A549 (cell line): Measurements from ENCODE around the gene MAD2L1BP. TPM values are rescaled to one million over a fixed set of nuclear protein-coding genes. Genes with fewer than 3 reads are reported as not detected.

Experiments
- ATAC-seq, 2 experiments: fragments of 200-7000 bp in 1 of 2; fragments of >200 bp in 1 of 2; cut with Nextera tagmentation in 1 of 2; cut with Tn5 transposase in 1 of 2; 3 replicates each; pipeline versions ENCODE4 v1.8.0 to v1.9.1; 2018 to 2020; ENCODE audit warnings: mild to moderate bottlenecking in 1 of 2, moderate library complexity in 1 of 2
- CTCF ChIA-PET: fragments of 300-600 bp; sonication (Branson Sonifier 250); formaldehyde crosslinking; extraction: SDS; loops from one replicate; lab custom pipeline; 2021; ENCODE audit warnings: antibody characterized with exemption, inconsistent platforms; lab: Yijun Ruan, JAX
- POLR2A ChIA-PET: fragments of 350-600 bp; formaldehyde crosslinking; extraction: SDS; loops from one replicate; lab custom pipeline; 2021; ENCODE audit warnings: antibody characterized with exemption, inconsistent platforms; lab: Yijun Ruan, JAX
- DNase-seq, 2 experiments: peaks; one replicate each; pipeline versions ENCODE4 v3.0.0 to v3.0.0-alpha.2; 2011 to 2016; ENCODE audit warnings: low read depth in 1 of 2, low spot score in 1 of 2
- FAIRE-seq: peaks from 2 replicates; lab custom pipeline; 2011; peaks lifted over from hg19 to GRCh38; lab: Jason Lieb, UNC
- H3K27ac ChIP-seq, 2 experiments: fragments of >200 bp; sonication (Bioruptor Twin); formaldehyde crosslinking; 3 replicates each; pipeline ENCODE4 v1.5.1; 2016 to 2017
- H3K4me1 ChIP-seq: fragments of >200 bp; sonication (Bioruptor Twin); formaldehyde crosslinking; 3 replicates; pipeline ENCODE4 v1.6.1; 2016
- H3K4me2 ChIP-seq: fragments of >200 bp; sonication (Bioruptor Twin); formaldehyde crosslinking; 3 replicates; pipeline ENCODE4 v1.6.1; 2016
- H3K4me3 ChIP-seq: fragments of >200 bp; sonication (Bioruptor Twin); formaldehyde crosslinking; 3 replicates; pipeline ENCODE4 v1.5.1; 2016
- H3K9me3 ChIP-seq: fragments of >200 bp; sonication (Bioruptor Twin); formaldehyde crosslinking; 3 replicates; pipeline ENCODE4 v1.6.1; 2016
- CEBPB ChIP-seq, 2 experiments: fragments of >200 bp in 1 of 2; sonication (Bioruptor Twin) in 1 of 2; formaldehyde crosslinking in 1 of 2; IDR thresholded peaks; 2 replicates each; pipeline ENCODE4 v1.6.1; 2012 to 2016
- ESRRA ChIP-seq: fragments of 150-350 bp; IDR thresholded peaks from 2 replicates; pipeline ENCODE4 v1.6.1; 2014; ENCODE audit warnings: mild to moderate bottlenecking, low read length, borderline replicate concordance
- HDAC2 ChIP-seq: fragments of 200-600 bp; sonication (generic); IDR thresholded peaks from 2 replicates; pipeline ENCODE4 v1.6.1; 2016
- KDM5A ChIP-seq: fragments of 200-600 bp; sonication (generic); IDR thresholded peaks from 2 replicates; pipeline ENCODE4 v1.6.1; 2016; ENCODE audit warnings: antibody characterized with exemption, mild to moderate bottlenecking
- NFE2L2 ChIP-seq: fragments of 150-350 bp; conservative IDR thresholded peaks from 2 replicates; pipeline ENCODE4 v1.6.1; 2014; ENCODE audit warnings: low read length
- POLR2A ChIP-seq: IDR thresholded peaks from 2 replicates; pipeline ENCODE4 v1.6.1; 2012; ENCODE audit warnings: mild to moderate bottlenecking, low read length
- RAD21 ChIP-seq, 2 experiments: fragments of >200 bp in 1 of 2; sonication (Bioruptor Twin) in 1 of 2; formaldehyde crosslinking in 1 of 2; IDR thresholded peaks in 1 of 2; conservative IDR thresholded peaks in 1 of 2; 2 replicates in 1 of 2; 3 replicates in 1 of 2; pipeline ENCODE4 v1.6.1; 2012 to 2018; ENCODE audit warnings: inconsistent platforms in 1 of 2
- SREBF2 ChIP-seq: fragments of 450-650 bp; IDR thresholded peaks from 2 replicates; pipeline ENCODE4 v1.6.1; 2014; ENCODE audit warnings: mild to moderate bottlenecking, moderate library complexity
- TP53 ChIP-seq: fragments of 250-450 bp; sonication (Bioruptor Pico); IDR thresholded peaks from 2 replicates; pipeline ENCODE4 v1.5.0; 2021; ENCODE audit warnings: mild to moderate bottlenecking, moderate library complexity
- ZSCAN20 ChIP-seq: fragments of 250-450 bp; sonication (Bioruptor Pico); IDR thresholded peaks from 2 replicates; pipeline ENCODE4 v1.8.0; 2022; ENCODE audit warnings: mild to moderate bottlenecking, moderate library complexity
- WGBS: methylation state at CpG from one replicate; pipeline ENCODE4 v1.1.6; 2017; ENCODE audit errors: missing lambda C conversion rate; 5-methylcytosine and 5-hydroxymethylcytosine counted together
- polyA plus RNA-seq, 4 experiments: library from polyadenylated mRNA; depleted of rRNA in 3 of 4; stranded (reverse); fragments of >200 nt; fragmentation: RNase III in 1 of 4; extraction: RNeasy Plus Mini Kit Qiagen cat#74134 plus additional on column Dnase treatment in 1 of 4; gene quantifications; 2 replicates in 3 of 4; 3 replicates in 1 of 4; pipeline ENCODE4 v1.2.3, GENCODE V29; 2011 to 2017
- TF ChIP-seq, protein P1 (sequence below): fragments of >200 bp; sonication (Bioruptor Twin); formaldehyde crosslinking; IDR thresholded peaks from 3 replicates; pipeline ENCODE4 v1.6.1; 2016
- TF ChIP-seq, protein P2 (sequence below): fragments of >200 bp; sonication (Bioruptor Twin); formaldehyde crosslinking; IDR thresholded peaks from 2 replicates; pipeline ENCODE4 v1.6.1; 2016
- TF ChIP-seq, protein P3 (sequence below): fragments of 200-600 bp; sonication (generic); IDR thresholded peaks from 2 replicates; pipeline ENCODE4 v1.6.1; 2016; ENCODE audit warnings: antibody characterized with exemption, mild to moderate bottlenecking, moderate library complexity
- TF ChIP-seq, protein P4 (sequence below): IDR thresholded peaks from 2 replicates; pipeline ENCODE4 v1.6.1; 2012
- TF ChIP-seq, protein P5 (sequence below): IDR thresholded peaks from 2 replicates; pipeline ENCODE4 v1.6.1; 2012; ENCODE audit warnings: low read depth, borderline replicate concordance

Gene MAD2L1BP
- polyA plus RNA-seq, 2 of the 4 experiments (the other 2 are of a cell fraction) = 22.0 to 26.7 TPM

DNA sequence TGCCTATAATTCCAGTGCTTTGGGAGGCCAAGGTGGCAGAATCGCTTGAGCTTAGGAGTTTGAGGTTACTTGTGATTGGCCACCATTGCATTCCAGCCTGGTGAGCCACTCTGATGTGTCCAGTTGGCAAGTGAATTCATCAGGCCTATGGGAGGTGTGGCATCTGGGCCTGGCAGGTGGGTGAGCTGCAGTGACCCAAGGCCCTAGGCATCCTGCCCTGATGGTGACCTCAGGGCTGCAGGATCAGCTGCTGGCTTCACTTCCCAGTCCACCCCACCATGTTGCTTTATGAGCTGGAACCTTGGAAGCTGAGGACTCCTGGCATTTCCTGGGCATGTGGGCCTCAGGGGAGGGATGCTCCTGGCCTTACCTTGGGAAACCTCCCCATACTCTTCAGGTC, 29.7 kb downstream of the MAD2L1BP start:
- Histone ChIP-seq H3K27ac (no peak overlapping the region), H3K4me2 (no peak overlapping the region), H3K4me1 (peaks cover 14% of the 10 kb centered on the region; the same call in 2 of the 3 replicates), H3K9me3 (no peaks in the 10 kb centered on the region), H3K4me3 (no peak overlapping the region)
- CTCF ChIA-PET = interaction anchor here (0.9 to 11.5 kb wide), 15 partner anchors 9 to 414 kb away, joined by 3 to 72 read pairs (median 8); partner anchors contain the start of genes RSPH9 and VEGFA
- no peak for DNase-seq
- no peak for FAIRE-seq
- TF ChIP-seq ESRRA (no peak), CEBPB (IDR thresholded peaks at IDR 0.05) (no peak), NFE2L2 (no peak), POLR2A (no peak), SREBF2 (no peak), HDAC2 (no peak), KDM5A (no peak), ZSCAN20 (no peak)
- TF ChIP-seq, protein P1, sequence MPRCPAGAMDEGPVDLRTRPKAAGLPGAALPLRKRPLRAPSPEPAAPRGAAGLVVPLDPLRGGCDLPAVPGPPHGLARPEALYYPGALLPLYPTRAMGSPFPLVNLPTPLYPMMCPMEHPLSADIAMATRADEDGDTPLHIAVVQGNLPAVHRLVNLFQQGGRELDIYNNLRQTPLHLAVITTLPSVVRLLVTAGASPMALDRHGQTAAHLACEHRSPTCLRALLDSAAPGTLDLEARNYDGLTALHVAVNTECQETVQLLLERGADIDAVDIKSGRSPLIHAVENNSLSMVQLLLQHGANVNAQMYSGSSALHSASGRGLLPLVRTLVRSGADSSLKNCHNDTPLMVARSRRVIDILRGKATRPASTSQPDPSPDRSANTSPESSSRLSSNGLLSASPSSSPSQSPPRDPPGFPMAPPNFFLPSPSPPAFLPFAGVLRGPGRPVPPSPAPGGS = no peak
- TF ChIP-seq, protein P2, sequence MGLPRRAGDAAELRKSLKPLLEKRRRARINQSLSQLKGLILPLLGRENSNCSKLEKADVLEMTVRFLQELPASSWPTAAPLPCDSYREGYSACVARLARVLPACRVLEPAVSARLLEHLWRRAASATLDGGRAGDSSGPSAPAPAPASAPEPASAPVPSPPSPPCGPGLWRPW = no peak
- TF ChIP-seq, protein P3, sequence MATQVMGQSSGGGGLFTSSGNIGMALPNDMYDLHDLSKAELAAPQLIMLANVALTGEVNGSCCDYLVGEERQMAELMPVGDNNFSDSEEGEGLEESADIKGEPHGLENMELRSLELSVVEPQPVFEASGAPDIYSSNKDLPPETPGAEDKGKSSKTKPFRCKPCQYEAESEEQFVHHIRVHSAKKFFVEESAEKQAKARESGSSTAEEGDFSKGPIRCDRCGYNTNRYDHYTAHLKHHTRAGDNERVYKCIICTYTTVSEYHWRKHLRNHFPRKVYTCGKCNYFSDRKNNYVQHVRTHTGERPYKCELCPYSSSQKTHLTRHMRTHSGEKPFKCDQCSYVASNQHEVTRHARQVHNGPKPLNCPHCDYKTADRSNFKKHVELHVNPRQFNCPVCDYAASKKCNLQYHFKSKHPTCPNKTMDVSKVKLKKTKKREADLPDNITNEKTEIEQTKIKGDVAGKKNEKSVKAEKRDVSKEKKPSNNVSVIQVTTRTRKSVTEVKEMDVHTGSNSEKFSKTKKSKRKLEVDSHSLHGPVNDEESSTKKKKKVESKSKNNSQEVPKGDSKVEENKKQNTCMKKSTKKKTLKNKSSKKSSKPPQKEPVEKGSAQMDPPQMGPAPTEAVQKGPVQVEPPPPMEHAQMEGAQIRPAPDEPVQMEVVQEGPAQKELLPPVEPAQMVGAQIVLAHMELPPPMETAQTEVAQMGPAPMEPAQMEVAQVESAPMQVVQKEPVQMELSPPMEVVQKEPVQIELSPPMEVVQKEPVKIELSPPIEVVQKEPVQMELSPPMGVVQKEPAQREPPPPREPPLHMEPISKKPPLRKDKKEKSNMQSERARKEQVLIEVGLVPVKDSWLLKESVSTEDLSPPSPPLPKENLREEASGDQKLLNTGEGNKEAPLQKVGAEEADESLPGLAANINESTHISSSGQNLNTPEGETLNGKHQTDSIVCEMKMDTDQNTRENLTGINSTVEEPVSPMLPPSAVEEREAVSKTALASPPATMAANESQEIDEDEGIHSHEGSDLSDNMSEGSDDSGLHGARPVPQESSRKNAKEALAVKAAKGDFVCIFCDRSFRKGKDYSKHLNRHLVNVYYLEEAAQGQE = no peak
- TF ChIP-seq, protein P4, sequence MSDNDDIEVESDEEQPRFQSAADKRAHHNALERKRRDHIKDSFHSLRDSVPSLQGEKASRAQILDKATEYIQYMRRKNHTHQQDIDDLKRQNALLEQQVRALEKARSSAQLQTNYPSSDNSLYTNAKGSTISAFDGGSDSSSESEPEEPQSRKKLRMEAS = no peak
- WGBS = 100% methylated on average over 1 of the region's 1 CpG
- no peak for ATAC-seq
- POLR2A ChIA-PET = interaction anchor here (1.4 kb wide), 1 partner anchor 36 kb away, joined by 4 read pairs; the partner anchor contains the start of gene GTPBP2

DNA sequence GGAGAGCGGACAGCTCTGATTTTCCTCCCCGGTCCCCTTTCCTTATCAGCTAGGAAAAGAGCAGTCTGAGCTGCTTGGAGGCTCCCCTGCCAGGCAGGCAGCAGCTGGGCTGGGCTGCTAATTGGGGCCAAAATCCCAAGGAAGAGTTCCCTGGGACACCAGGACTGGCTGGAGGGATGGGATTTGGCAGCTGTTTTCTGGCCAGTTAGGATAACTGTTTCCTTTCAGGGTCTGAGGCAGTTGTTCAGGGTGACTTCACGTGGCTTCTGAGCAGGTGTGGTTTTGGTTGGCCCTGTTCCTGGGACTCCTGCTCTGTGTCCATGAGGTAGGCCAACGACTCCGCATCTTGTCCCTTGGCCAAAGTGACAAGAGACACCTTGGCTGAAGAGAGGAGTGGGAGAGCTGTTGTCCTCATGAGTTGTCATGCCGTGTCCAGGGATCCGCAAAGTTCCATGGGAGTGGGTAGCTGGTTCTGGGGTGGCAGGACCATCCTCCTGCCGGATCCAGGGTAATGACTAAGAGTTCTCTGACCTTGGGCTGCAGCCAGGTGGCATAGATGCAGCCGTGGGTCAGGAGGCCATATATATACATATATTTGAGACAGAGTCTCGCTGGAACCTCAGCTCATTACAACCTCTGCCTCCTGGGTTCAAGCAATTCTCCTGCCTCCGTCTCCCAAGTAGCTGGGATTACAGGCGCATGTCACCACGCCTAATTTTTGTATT, 30.7 kb downstream of the MAD2L1BP start:
- ATAC-seq (no peak), FAIRE-seq (no peak), DNase-seq (no peak)
- ChIA-PET CTCF (interaction anchor here (0.8 to 11.5 kb wide), 32 partner anchors 10 to 466 kb away, joined by 3 to 72 read pairs (median 6); partner anchors contain the start of genes MRPS18A, RSPH9 and VEGFA), POLR2A (no interaction called here)
- peaks cover 14% of the 10 kb centered on the region; the same call in 2 of the 3 replicates for H3K4me1 ChIP-seq
- 53% methylated on average over 11 of the region's 13 CpGs for WGBS
- no peaks in the 10 kb centered on the region for H3K9me3 ChIP-seq
- H3K27ac ChIP-seq = no peak overlapping the region
- H3K4me3 ChIP-seq = no peak overlapping the region
- no peak overlapping the region for H3K4me2 ChIP-seq
- TF ChIP-seq, protein P5, sequence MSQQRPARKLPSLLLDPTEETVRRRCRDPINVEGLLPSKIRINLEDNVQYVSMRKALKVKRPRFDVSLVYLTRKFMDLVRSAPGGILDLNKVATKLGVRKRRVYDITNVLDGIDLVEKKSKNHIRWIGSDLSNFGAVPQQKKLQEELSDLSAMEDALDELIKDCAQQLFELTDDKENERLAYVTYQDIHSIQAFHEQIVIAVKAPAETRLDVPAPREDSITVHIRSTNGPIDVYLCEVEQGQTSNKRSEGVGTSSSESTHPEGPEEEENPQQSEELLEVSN = no peak
- TF ChIP-seq TP53 (CRISPR knock-in tag) (no peak), RAD21 (conservative IDR thresholded peaks at IDR 0.05 in 1 of 2, IDR thresholded peaks at IDR 0.05 in 1 of 2) (no peak)
